ENCODE measurements around the gene RNF123. TPM values are rescaled to one million over a fixed set of nuclear protein-coding genes. Genes with fewer than 3 reads are reported as not detected.

RNF123 gene
- total RNA-seq, 4 donors from 2014 or later = 14.7 to 23.7 (median 19.7) TPM

DNA sequence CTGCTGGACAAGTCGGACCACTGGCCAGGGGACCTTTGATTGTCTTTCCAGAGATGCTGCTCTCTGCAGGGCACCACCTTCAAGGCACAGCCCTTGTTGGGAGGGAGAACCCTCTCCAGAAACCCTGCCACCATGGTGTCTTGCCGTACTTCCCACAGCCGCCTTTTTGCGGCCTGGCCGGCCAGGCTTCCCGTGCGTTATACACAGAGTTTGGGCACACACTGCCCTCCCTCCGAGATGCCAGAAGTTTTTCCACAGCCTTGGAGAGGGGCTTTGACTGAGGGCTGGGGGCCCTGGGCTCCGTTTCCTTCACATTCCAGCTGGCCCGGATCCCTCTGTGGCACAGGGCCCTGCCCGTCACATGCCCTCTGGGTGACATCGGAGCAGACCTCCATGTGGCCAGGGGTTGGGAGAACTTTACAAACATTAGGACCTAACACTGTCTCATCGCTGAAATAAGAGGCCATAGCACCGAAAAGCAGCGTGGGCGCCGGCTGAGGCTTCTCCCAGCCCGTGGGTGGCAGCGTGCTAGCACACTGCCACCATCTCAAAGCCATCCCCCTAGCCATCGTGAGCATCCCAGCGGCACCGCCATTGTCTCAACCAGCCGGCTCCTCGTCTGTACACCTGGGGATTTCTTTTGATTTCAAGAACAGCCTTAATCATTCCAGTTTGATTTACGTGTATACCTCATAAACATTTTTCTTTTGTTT, 21.5 kb upstream of the RNF123 start:
- TF ChIP-seq, protein P1, sequence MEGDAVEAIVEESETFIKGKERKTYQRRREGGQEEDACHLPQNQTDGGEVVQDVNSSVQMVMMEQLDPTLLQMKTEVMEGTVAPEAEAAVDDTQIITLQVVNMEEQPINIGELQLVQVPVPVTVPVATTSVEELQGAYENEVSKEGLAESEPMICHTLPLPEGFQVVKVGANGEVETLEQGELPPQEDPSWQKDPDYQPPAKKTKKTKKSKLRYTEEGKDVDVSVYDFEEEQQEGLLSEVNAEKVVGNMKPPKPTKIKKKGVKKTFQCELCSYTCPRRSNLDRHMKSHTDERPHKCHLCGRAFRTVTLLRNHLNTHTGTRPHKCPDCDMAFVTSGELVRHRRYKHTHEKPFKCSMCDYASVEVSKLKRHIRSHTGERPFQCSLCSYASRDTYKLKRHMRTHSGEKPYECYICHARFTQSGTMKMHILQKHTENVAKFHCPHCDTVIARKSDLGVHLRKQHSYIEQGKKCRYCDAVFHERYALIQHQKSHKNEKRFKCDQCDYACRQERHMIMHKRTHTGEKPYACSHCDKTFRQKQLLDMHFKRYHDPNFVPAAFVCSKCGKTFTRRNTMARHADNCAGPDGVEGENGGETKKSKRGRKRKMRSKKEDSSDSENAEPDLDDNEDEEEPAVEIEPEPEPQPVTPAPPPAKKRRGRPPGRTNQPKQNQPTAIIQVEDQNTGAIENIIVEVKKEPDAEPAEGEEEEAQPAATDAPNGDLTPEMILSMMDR (IDR thresholded peaks at IDR 0.05; ENCODE audit: low read depth) = no peak

DNA sequence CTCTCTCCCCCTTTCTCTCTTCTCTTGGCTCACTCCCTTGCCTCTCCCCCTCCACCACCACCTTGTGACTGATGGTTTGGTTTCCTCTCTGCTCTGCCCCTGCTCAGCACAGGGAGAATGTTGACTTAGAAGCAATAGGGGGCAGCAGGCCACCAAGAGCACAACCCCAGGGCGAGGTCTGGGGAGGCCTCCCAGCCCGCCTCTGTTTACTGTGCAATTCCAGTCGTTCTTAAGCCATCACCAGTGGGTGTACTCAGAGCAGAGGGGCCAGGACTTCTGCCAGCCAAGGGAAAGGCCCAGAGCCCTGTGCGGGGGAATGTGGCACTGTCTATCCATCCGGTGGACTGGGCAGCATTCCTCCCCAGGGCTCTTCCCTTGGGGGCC, 21.0 kb upstream of the RNF123 start:
- TF ChIP-seq, protein P1 (IDR thresholded peaks at IDR 0.05; ENCODE audit: low read depth) = no peak

DNA sequence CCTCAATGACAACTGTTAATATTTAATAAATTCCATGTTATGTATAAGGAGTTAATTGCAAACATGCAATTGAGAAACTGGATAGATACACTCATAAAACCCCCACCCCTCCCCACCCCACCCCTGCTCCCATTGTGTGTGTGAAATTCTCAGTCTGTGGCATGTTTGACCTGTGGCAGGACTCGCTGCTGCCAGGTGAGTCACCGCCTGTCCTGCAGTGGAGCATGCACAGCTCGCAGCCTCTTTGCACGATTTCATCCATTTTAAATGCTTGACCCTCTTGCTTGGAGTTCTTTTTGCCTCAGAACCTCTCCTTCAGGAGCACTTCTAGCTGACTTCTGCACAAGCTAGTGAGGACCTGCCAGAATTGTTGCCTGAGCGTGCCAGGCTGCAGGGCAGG, 20.5 kb upstream of the RNF123 start:
- TF ChIP-seq, protein P1 (IDR thresholded peaks at IDR 0.05; ENCODE audit: low read depth) = no peak

DNA sequence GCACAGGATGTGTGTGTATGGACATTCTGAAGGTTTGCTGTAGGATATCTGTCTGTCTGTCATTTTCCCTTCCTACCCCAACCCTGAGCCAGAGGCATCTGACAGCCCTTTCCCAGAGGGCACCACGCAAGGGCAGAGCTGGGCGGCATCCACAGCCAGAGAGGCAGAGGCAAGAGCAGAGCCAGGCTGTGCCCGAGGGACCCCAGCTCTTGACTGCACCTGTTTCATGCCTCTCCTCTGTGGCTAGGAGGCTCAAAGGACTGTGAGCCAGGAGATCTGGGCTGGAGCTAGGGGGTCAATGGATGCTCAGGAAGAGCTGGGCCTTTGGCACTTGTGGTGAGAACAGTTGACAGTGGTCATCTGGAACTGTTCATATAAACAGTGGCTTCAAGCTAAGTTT, 20.0 kb upstream of the RNF123 start:
- TF ChIP-seq, protein P1 (IDR thresholded peaks at IDR 0.05; ENCODE audit: low read depth) = no peak

DNA sequence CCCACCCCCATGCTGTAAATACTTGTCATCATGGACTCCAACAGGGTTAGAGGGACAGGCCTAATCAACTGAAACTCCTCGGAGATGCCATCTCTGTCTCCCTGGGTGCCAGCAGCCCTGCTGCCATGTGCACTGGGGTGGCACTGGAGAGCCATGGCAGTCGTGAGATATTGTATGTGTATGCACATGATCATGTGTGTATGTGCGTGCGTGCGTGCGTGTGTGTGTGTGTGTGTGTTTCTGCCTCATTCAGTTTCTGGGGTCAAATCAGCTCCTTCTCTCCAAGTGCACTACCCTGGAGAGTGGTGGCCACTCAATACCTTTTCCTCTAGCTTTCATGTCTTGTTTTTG, 18.4 kb upstream of the RNF123 start:
- TF ChIP-seq, protein P1 (IDR thresholded peaks at IDR 0.05; ENCODE audit: low read depth) = no peak

DNA sequence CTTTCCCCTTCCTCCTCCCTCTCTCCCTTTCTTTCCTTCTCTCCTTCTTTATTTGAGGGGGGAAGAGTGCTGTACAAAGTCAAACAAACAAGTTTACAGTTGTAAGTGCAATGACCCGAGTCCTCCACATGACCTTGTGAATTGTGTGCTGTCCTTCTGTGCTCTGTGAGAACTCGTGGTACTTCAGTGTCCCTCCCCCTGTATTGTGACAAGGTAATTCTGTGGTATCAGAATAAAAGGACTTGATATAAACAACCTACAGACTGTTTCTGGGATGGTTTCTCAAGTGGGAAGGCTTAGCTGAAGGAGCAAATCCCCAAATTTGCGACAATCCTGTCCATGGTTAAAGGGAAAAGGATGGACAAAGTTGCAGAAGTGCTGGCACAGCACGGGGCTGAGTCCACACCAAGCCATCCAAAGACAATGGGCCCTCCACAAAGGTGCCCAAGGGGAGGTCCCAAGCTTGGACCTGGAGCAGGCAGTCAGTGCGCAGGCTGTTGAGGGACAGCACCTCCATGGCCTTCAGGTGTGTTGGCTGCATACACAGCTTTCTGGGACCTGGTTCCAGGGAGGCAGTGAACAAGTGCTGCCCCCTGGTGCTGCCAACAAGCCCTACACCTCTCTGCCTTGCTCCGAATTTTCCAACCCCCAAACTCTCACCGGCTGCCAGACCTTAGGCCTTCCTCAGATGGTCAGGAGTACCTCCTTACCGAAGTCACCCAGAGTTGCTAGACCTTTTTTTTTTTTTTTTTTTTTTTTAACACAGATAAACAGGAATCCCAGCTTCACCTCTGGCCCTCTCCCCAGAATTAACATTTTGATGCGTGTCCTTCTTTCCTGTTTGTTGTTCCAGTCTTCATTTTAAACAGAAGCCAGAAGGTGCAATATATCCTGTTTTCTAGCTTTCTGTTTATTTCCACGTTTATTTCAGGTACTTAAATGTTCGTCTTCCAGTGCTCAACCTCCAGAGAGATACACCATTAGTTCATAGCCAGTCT, 17.8 kb upstream of the RNF123 start:
- TF ChIP-seq, protein P1 (IDR thresholded peaks at IDR 0.05; ENCODE audit: low read depth) = no peak

DNA sequence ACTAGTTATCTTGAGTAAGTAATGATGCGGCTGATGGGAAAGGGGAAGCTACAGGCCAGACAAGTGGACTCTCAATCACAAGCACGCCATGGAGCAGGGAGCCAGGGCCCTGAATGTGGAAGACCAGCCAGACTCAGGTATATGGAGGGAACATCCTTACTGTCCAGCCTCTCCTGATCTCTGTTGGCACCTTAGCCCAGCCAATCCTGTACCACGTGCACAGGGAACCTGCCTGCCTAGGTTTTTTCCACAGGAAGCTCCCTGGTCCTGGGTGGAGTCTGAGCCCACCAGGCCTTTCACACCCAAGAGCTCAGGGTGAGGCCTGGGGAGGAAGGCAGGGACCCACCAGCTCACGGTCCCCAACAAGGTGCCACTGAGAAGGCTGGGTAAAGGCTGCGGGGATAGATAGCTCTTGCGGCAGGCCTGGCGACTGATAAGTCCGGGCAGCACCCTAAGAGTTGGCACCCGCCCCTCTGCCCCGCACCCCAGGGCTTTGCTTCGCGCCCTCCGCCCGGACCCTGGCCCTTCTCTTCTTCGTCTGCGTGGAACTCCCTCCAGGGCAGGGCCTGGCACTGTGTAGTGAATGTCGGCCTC, 16.1 kb upstream of the RNF123 start:
- TF ChIP-seq, protein P1 (IDR thresholded peaks at IDR 0.05; ENCODE audit: low read depth) = no peak
